Thyroid gland (tissue), 4 donors: ENCODE measurements around the gene SLC27A4.
"Not testable (repeated sequence)": the region's sequence is repeated elsewhere in the genome, so short reads cannot be mapped to it uniquely, and the experiment has no call there.

Experiments
- CTCF ChIP-seq, 6 experiments: fragments of 200-600 bp in 3 of 6; fragments of 450-650 bp in 3 of 6; sonication (generic) in 3 of 6; IDR thresholded peaks; one replicate each; pipeline ENCODE4 v1.5.1; 2016 to 2019; ENCODE audit warnings: antibody characterized with exemption in 6 of 6, mild to moderate bottlenecking in 2 of 6, inconsistent platforms in 1 of 6, moderate library complexity in 1 of 6
- POLR2A ChIP-seq, 2 donors: fragments of 450-650 bp; IDR thresholded peaks; one replicate each; pipeline ENCODE4 v1.6.1; 2017; ENCODE audit warnings: antibody characterized with exemption in 2 of 2, mild to moderate bottlenecking in 2 of 2, moderate library complexity in 1 of 2

GRCh38 chr9:128338852-128339614 is 1.3 kb upstream of the SLC27A4 start:
- not testable (repeated sequence) for TF ChIP-seq CTCF, POLR2A (IDR thresholded peaks at IDR 0.05)
